Sigmoid colon (tissue), 4 donors: ENCODE data around the gene DIRAS1.

ENCODE experiments used
- EP300 ChIP-seq, 4 donors: sonication (generic); formaldehyde crosslinking; IDR thresholded peaks; one replicate each; pipeline ENCODE4 v1.6.1; 2017; ENCODE audit warnings: antibody characterized with exemption in 4 of 4
- POLR2A ChIP-seq, 2 donors: fragments of 450-650 bp; IDR thresholded peaks; one replicate each; pipeline ENCODE4 v1.6.1; 2016; ENCODE audit warnings: antibody characterized with exemption in 2 of 2, mild to moderate bottlenecking in 2 of 2, moderate library complexity in 2 of 2
- POLR2AphosphoS5 ChIP-seq, 4 donors: sonication (generic); formaldehyde crosslinking; IDR thresholded peaks; one replicate each; pipeline ENCODE4 v1.6.1; 2017; ENCODE audit warnings: antibody characterized with exemption in 4 of 4
- TF ChIP-seq, protein P1 (sequence below), 4 experiments: fragments of 450-650 bp in 3 of 4; fragments of 200-600 bp in 1 of 4; IDR thresholded peaks; one replicate each; pipeline ENCODE4 v1.5.1; 2016 to 2019; ENCODE audit warnings: antibody characterized with exemption in 4 of 4, mild to moderate bottlenecking in 3 of 4, moderate library complexity in 2 of 4

DNA sequence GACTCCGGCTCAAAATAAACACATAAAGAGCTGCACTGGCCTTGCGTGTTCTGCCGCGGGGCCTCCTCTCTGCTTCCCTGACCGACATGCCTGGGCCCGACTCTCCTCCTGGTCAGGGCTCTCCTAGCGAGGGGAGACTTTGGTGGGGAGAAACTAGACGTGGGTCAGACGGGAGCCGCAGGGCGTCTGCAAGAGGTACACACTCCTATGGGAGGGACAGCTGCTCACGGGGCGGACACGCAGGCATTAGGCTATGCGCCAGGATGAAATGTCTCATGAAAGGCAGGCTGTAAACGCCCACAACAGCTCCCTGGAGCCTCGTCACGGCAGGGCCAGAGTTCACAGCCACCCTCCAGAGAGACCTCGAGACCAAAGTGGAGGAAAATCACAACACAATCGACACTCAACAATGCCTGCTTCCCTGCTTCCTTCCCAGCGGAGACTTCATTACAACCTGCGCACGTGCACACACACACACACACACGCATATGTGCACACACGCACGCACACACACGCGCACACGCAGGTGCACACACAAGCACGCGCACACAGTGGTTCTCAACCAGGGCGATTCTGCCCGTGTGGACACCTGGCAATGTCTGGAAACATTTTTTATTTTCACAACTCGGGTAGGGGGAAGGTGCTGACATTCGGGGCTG lies 12.9 kb upstream of the DIRAS1 start:
- TF ChIP-seq POLR2A (IDR thresholded peaks at IDR 0.05) = no peak
- TF ChIP-seq, protein P1, sequence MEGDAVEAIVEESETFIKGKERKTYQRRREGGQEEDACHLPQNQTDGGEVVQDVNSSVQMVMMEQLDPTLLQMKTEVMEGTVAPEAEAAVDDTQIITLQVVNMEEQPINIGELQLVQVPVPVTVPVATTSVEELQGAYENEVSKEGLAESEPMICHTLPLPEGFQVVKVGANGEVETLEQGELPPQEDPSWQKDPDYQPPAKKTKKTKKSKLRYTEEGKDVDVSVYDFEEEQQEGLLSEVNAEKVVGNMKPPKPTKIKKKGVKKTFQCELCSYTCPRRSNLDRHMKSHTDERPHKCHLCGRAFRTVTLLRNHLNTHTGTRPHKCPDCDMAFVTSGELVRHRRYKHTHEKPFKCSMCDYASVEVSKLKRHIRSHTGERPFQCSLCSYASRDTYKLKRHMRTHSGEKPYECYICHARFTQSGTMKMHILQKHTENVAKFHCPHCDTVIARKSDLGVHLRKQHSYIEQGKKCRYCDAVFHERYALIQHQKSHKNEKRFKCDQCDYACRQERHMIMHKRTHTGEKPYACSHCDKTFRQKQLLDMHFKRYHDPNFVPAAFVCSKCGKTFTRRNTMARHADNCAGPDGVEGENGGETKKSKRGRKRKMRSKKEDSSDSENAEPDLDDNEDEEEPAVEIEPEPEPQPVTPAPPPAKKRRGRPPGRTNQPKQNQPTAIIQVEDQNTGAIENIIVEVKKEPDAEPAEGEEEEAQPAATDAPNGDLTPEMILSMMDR (IDR thresholded peaks at IDR 0.05) = no peak
- no peak for TF ChIP-seq POLR2AphosphoS5 (IDR thresholded peaks at IDR 0.05)
- no peak for TF ChIP-seq EP300 (IDR thresholded peaks at IDR 0.05)
